AG08395 (cell line): ENCODE data around the gene ELOVL1.
A peak's percentile ranks its signal among the peaks of the same experiment; 100 is the strongest.

Experiments used
- DNase-seq: peaks from one replicate; pipeline ENCODE4 v3.0.0; 2012; ENCODE audit warnings: mixed read lengths, low spot score

Gene ELOVL1

GRCh38 chr1:43354936-43355335, 12.9 kb downstream of the ELOVL1 start:
- no peak for DNase-seq

GRCh38 chr1:43354471-43354870, 13.3 kb downstream of the ELOVL1 start:
- DNase-seq: no peak

- no peak for DNase-seq
Observed at GRCh38 chr1:43352881-43353280, 14.9 kb downstream of the ELOVL1 start.

GRCh38 chr1:43352351-43352705, 15.5 kb downstream of the ELOVL1 start:
- DNase-seq: no peak

GRCh38 chr1:43351421-43352350, 16.1 kb downstream of the ELOVL1 start:
- DNase-seq: no peak

- no peak for DNase-seq
Observed at GRCh38 chr1:43350976-43351375, 16.8 kb downstream of the ELOVL1 start.

- DNase-seq: no peak
Observed at GRCh38 chr1:43349594-43350306, 18.1 kb downstream of the ELOVL1 start.

GRCh38 chr1:43348809-43349593, 18.8 kb downstream of the ELOVL1 start:
- DNase-seq: peak; percentile 52

- DNase-seq: peak; percentile 21
Observed at GRCh38 chr1:43348343-43348808, 19.4 kb downstream of the ELOVL1 start.

GRCh38 chr1:43346636-43347035, 21.2 kb downstream of the ELOVL1 start:
- DNase-seq: no peak

- no peak for DNase-seq
Observed at GRCh38 chr1:43345120-43345519, 22.7 kb downstream of the ELOVL1 start.

- no peak for DNase-seq
Observed at GRCh38 chr1:43344267-43344850, 23.5 kb downstream of the ELOVL1 start.

- DNase-seq: no peak
Observed at GRCh38 chr1:43340559-43340958, 27.3 kb downstream of the ELOVL1 start.

- DNase-seq: no peak
Observed at GRCh38 chr1:43339584-43340232, 28.1 kb downstream of the ELOVL1 start.

- no peak for DNase-seq
Observed at GRCh38 chr1:43338001-43338400, 29.8 kb downstream of the ELOVL1 start.

GRCh38 chr1:43337588-43337987, 30.2 kb downstream of the ELOVL1 start, which contains the start of gene MPL:
Gene MPL, plus strand, starts transcription at chr1:43337818. Its CDS starts 31 bp downstream, at chr1:43337849.
- no peak for DNase-seq

GRCh38 chr1:43334453-43335205, 33.2 kb downstream of the ELOVL1 start:
- DNase-seq: no peak

- DNase-seq: no peak
Observed at GRCh38 chr1:43331688-43332087, 36.1 kb downstream of the ELOVL1 start.

GRCh38 chr1:43329995-43330751, 37.6 kb downstream of the ELOVL1 start:
- DNase-seq: peak; percentile 87
